HepG2 (cell line): ENCODE results near the gene MRI1.

Experiments used
- EP300 ChIP-seq, 3 experiments: sonication (generic) in 1 of 3; formaldehyde crosslinking in 1 of 3; IDR thresholded peaks; 2 replicates each; pipeline versions ENCODE4 v1.5.1 to v1.6.1; 2011 to 2020; ENCODE audit warnings: low read depth in 2 of 3, low read length in 2 of 3, borderline replicate concordance in 1 of 3, improper control_type of control experiment in 1 of 3, mild to moderate bottlenecking in 1 of 3, missing genetic modification reagents in 1 of 3, moderate library complexity in 1 of 3
- FOXJ3 ChIP-seq: sonication (generic); formaldehyde crosslinking; IDR thresholded peaks from 2 replicates; pipeline ENCODE4 v1.4.0; 2020; ENCODE audit warnings: missing genetic modification reagents, mild to moderate bottlenecking, borderline replicate concordance
- FOXP1 ChIP-seq, 2 experiments: fragments of 450-650 bp in 1 of 2; IDR thresholded peaks; 2 replicates each; pipeline ENCODE4 v1.6.1; 2017 to 2018; ENCODE audit warnings: antibody characterized with exemption in 1 of 2
- HMG20B ChIP-seq: conservative IDR thresholded peaks from 2 replicates; pipeline ENCODE4 v1.6.1; 2016; ENCODE audit warnings: missing genetic modification reagents, missing compliant biosample characterization
- JUNB ChIP-seq: sonication (generic); formaldehyde crosslinking; IDR thresholded peaks from 2 replicates; pipeline ENCODE4 v1.8.0; 2022; ENCODE audit warnings: missing genetic modification reagents, mild to moderate bottlenecking, borderline replicate concordance
- POLR2AphosphoS5 ChIP-seq: IDR thresholded peaks from 2 replicates; pipeline ENCODE4 v1.6.1; 2012; ENCODE audit warnings: low read depth, low read length
- REL ChIP-seq: sonication (generic); formaldehyde crosslinking; conservative IDR thresholded peaks from 2 replicates; pipeline ENCODE4 v1.8.0; 2022; ENCODE audit warnings: mild to moderate bottlenecking, missing genetic modification reagents, moderate library complexity
- ZNF232 ChIP-seq: sonication (generic); formaldehyde crosslinking; IDR thresholded peaks from 2 replicates; pipeline ENCODE4 v1.4.0; 2020; ENCODE audit warnings: missing genetic modification reagents, borderline replicate concordance
- ZNF274 ChIP-seq: sonication (generic); formaldehyde crosslinking; IDR thresholded peaks from 2 replicates; pipeline ENCODE4 v1.5.1; 2020; ENCODE audit warnings: mild to moderate bottlenecking, missing genetic modification reagents
- TF ChIP-seq, protein P1 (sequence below): sonication (generic); formaldehyde crosslinking; IDR thresholded peaks from 2 replicates; pipeline ENCODE4 v1.5.0; 2020; ENCODE audit warnings: mild to moderate bottlenecking, missing genetic modification reagents, moderate library complexity

DNA sequence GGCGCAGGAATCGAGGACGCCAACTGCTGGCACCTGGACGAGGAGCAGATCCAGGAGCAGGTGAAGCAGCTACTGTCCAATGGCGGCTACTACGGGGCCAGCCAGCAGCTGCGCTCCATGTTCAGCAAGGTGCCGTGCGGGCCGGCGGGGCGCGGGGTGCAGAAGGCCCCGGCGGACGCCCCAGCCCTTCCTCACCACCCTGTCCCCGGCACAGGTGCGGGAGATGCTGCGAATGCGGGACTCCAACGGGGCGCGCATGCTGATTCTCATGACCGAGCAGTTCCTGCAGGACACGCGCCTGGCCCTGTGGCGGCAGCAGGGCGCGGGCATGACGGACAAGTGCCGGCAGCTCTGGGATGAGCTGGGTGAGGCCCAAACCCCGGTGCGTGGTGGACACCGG is 44.5 kb downstream of the MRI1 start:
- TF ChIP-seq ZNF232 (CRISPR knock-in tag) = no peak
- TF ChIP-seq HMG20B (CRISPR knock-in tag) = no peak
- TF ChIP-seq FOXP1 (IDR thresholded peaks at IDR 0.05) = no peak
- no peak for TF ChIP-seq FOXP1 (CRISPR knock-in tag; IDR thresholded peaks at IDR 0.05)
- TF ChIP-seq POLR2AphosphoS5 = no peak
- TF ChIP-seq, protein P1, sequence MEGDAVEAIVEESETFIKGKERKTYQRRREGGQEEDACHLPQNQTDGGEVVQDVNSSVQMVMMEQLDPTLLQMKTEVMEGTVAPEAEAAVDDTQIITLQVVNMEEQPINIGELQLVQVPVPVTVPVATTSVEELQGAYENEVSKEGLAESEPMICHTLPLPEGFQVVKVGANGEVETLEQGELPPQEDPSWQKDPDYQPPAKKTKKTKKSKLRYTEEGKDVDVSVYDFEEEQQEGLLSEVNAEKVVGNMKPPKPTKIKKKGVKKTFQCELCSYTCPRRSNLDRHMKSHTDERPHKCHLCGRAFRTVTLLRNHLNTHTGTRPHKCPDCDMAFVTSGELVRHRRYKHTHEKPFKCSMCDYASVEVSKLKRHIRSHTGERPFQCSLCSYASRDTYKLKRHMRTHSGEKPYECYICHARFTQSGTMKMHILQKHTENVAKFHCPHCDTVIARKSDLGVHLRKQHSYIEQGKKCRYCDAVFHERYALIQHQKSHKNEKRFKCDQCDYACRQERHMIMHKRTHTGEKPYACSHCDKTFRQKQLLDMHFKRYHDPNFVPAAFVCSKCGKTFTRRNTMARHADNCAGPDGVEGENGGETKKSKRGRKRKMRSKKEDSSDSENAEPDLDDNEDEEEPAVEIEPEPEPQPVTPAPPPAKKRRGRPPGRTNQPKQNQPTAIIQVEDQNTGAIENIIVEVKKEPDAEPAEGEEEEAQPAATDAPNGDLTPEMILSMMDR (CRISPR knock-in tag) = no peak
- no peak for TF ChIP-seq EP300 (IDR thresholded peaks at IDR 0.05; ENCODE audit: low read depth in 2 of 2, low read length in 2 of 2)
- TF ChIP-seq EP300 (CRISPR knock-in tag; IDR thresholded peaks at IDR 0.05; ENCODE audit: borderline replicate concordance) = no peak
- TF ChIP-seq FOXJ3 (CRISPR knock-in tag) = no peak
- TF ChIP-seq ZNF274 = no peak
- TF ChIP-seq JUNB (CRISPR knock-in tag) = no peak
- no peak for TF ChIP-seq REL
